Loucy (cell line): ENCODE data around the gene CFAP97.
"Not testable (repeated sequence)": the region's sequence is repeated elsewhere in the genome, so short reads cannot be mapped to it uniquely, and the experiment has no call there.

Source experiments
- CTCF ChIP-seq: fragments of 200-600 bp; sonication (generic); conservative IDR thresholded peaks from 2 replicates; pipeline ENCODE4 v1.5.1; 2014; ENCODE audit warnings: mild to moderate bottlenecking, antibody characterized with exemption, low read length
- EZH2phosphoT487 ChIP-seq: fragments of 200-600 bp; IDR thresholded peaks from 2 replicates; pipeline ENCODE4 v1.6.1; 2018; ENCODE audit warnings: antibody characterized with exemption, mild to moderate bottlenecking, moderate library complexity, borderline replicate concordance

- TF ChIP-seq CTCF, EZH2phosphoT487: not testable (repeated sequence)
Observed at GRCh38 chr4:185205073-185205472, 1.3 kb upstream of the CFAP97 start.
